H9 (cell line): Measurements from ENCODE around the gene NALCN. TPM values are rescaled to one million over a fixed set of nuclear protein-coding genes. Genes with fewer than 3 reads are reported as not detected.

ENCODE experiments used
- DNase-seq: peaks from one replicate; pipeline ENCODE4 v3.0.0-alpha.2; 2017
- H2AFZ ChIP-seq: one replicate; pipeline ENCODE4 v1.6.1; 2013; ENCODE audit warnings: mild to moderate bottlenecking, low read length, control low read depth, moderate library complexity
- H2AK5ac ChIP-seq: 2 replicates; pipeline ENCODE4 v1.6.1; 2013; ENCODE audit warnings: low read length, control low read depth, mixed read lengths; ENCODE audit not compliant: insufficient read length
- H2BK120ac ChIP-seq: one replicate; pipeline ENCODE4 v1.6.1; 2013; ENCODE audit warnings: low read depth, mild to moderate bottlenecking, low read length, control low read depth, inconsistent platforms; ENCODE audit not compliant: poor library complexity, severe bottlenecking
- H2BK12ac ChIP-seq: 2 replicates; pipeline ENCODE4 v1.6.1; 2013; ENCODE audit warnings: low read length, control low read depth, mixed read lengths, low read depth; ENCODE audit not compliant: insufficient read length
- H2BK15ac ChIP-seq: 2 replicates; pipeline ENCODE4 v1.6.1; 2013; ENCODE audit warnings: low read depth, low read length, control low read depth
- H2BK20ac ChIP-seq: one replicate; pipeline ENCODE4 v1.6.1; 2013; ENCODE audit warnings: low read depth, mild to moderate bottlenecking, low read length, control low read depth, inconsistent platforms; ENCODE audit not compliant: poor library complexity, severe bottlenecking
- H2BK5ac ChIP-seq: 2 replicates; pipeline ENCODE4 v1.6.1; 2013; ENCODE audit warnings: low read length, control low read depth, mixed read lengths; ENCODE audit not compliant: insufficient read length
- H3K14ac ChIP-seq: 2 replicates; pipeline ENCODE4 v1.6.1; 2013; ENCODE audit warnings: low read length, control low read depth; ENCODE audit not compliant: insufficient read depth
- H3K18ac ChIP-seq: 2 replicates; pipeline ENCODE4 v1.6.1; 2013; ENCODE audit warnings: low read depth, mild to moderate bottlenecking, mixed read lengths, low read length, control low read depth; ENCODE audit not compliant: insufficient read length
- H3K23ac ChIP-seq: 2 replicates; pipeline ENCODE4 v1.6.1; 2013; ENCODE audit warnings: low read length, control low read depth, mixed read lengths, low read depth; ENCODE audit not compliant: insufficient read length
- H3K23me2 ChIP-seq: 2 replicates; pipeline ENCODE4 v1.6.1; 2013; ENCODE audit warnings: low read depth, mild to moderate bottlenecking, mixed read lengths, low read length, control low read depth; ENCODE audit not compliant: insufficient read length, poor library complexity, severe bottlenecking
- H3K27ac ChIP-seq: 2 replicates; pipeline ENCODE4 v1.5.1; 2013; ENCODE audit warnings: low read length, control low read depth, mixed read lengths, low read depth; ENCODE audit not compliant: insufficient read length
- H3K27me3 ChIP-seq: 2 replicates; pipeline ENCODE4 v1.6.1; 2013; ENCODE audit warnings: low read length, control low read depth, inconsistent platforms; ENCODE audit not compliant: insufficient read depth
- H3K4ac ChIP-seq: 2 replicates; pipeline ENCODE4 v1.6.1; 2013; ENCODE audit warnings: low read depth, mild to moderate bottlenecking, control low read depth, inconsistent platforms, low read length, moderate library complexity
- H3K4me1 ChIP-seq: 2 replicates; pipeline ENCODE4 v1.6.1; 2013; ENCODE audit warnings: low read length, control low read depth, inconsistent platforms; ENCODE audit not compliant: insufficient read depth
- H3K4me2 ChIP-seq: 2 replicates; pipeline ENCODE4 v1.6.1; 2013; ENCODE audit warnings: low read length, control low read depth, mixed read lengths; ENCODE audit not compliant: insufficient read length, insufficient read depth
- H3K56ac ChIP-seq: 2 replicates; pipeline ENCODE4 v1.6.1; 2013; ENCODE audit warnings: low read depth, mild to moderate bottlenecking, mixed read lengths, low read length, control low read depth; ENCODE audit not compliant: insufficient read length
- H3K79me1 ChIP-seq: 2 replicates; pipeline ENCODE4 v1.6.1; 2013; ENCODE audit warnings: low read depth, mild to moderate bottlenecking, moderate library complexity, low read length, control low read depth, inconsistent platforms; ENCODE audit not compliant: insufficient read depth, poor library complexity, severe bottlenecking
- H3K79me2 ChIP-seq: 2 replicates; pipeline ENCODE4 v1.6.1; 2013; ENCODE audit warnings: low read length, control low read depth, inconsistent platforms; ENCODE audit not compliant: insufficient read depth
- H3K9ac ChIP-seq: 2 replicates; pipeline ENCODE4 v1.6.1; 2013; ENCODE audit warnings: low read length, control low read depth, mixed read lengths; ENCODE audit not compliant: insufficient read length; ENCODE audit errors: extremely low read depth
- H3K9me3 ChIP-seq: one replicate; pipeline ENCODE4 v1.6.1; 2013; ENCODE audit warnings: low read depth, low read length, inconsistent platforms; ENCODE audit not compliant: control insufficient read depth
- H3T11ph ChIP-seq: one replicate; pipeline ENCODE4 v1.6.1; 2013; ENCODE audit warnings: mild to moderate bottlenecking, low read length, control low read depth, inconsistent platforms
- H4K20me1 ChIP-seq: one replicate; pipeline ENCODE4 v1.6.1; 2013; ENCODE audit not compliant: control insufficient read depth, insufficient read length, insufficient read depth
- H4K5ac ChIP-seq: 2 replicates; pipeline ENCODE4 v1.6.1; 2013; ENCODE audit warnings: low read depth, mild to moderate bottlenecking, mixed read lengths, low read length, control low read depth; ENCODE audit not compliant: insufficient read length
- H4K8ac ChIP-seq: replicated peaks from 2 replicates; pipeline ENCODE4 v1.6.1; 2013; ENCODE audit warnings: low read length, control low read depth, mixed read lengths, low read depth; ENCODE audit not compliant: insufficient read length
- H4K91ac ChIP-seq: 2 replicates; pipeline ENCODE4 v1.6.1; 2013; ENCODE audit warnings: low read depth, mild to moderate bottlenecking, moderate library complexity, mixed read lengths, low read length, control low read depth; ENCODE audit not compliant: insufficient read length
- H3K27ac Mint-ChIP-seq, 3 experiments: 2 replicates in 2 of 3; 3 replicates in 1 of 3; pipeline ENCODE4 v1.8.0; 2020 to 2021; ENCODE audit warnings: mixed read lengths in 3 of 3, mild to moderate bottlenecking in 1 of 3, moderate library complexity in 1 of 3
- H3K27me3 Mint-ChIP-seq: 2 replicates; pipeline ENCODE4 v1.8.0; 2021; ENCODE audit warnings: low read depth, mild to moderate bottlenecking, moderate library complexity, mixed read lengths
- H3K36me3 Mint-ChIP-seq, 3 experiments: 2 replicates in 2 of 3; 3 replicates in 1 of 3; pipeline ENCODE4 v1.8.0; 2020 to 2021; ENCODE audit warnings: low read depth in 3 of 3, mixed read lengths in 3 of 3; ENCODE audit not compliant: insufficient read depth in 1 of 3
- H3K4me1 Mint-ChIP-seq, 2 experiments: 2 replicates each; pipeline ENCODE4 v1.8.0; 2020; ENCODE audit warnings: mixed read lengths in 2 of 2
- H3K4me3 Mint-ChIP-seq, 2 experiments: 2 replicates in 1 of 2; 3 replicates in 1 of 2; pipeline ENCODE4 v1.8.0; 2020 to 2021; ENCODE audit warnings: mild to moderate bottlenecking in 2 of 2, mixed read lengths in 2 of 2, moderate library complexity in 1 of 2
- H3K9me3 Mint-ChIP-seq, 2 experiments: 2 replicates in 1 of 2; 3 replicates in 1 of 2; pipeline ENCODE4 v1.8.0; 2020; ENCODE audit warnings: mild to moderate bottlenecking in 2 of 2, mixed read lengths in 2 of 2, moderate library complexity in 1 of 2
- CTCF ChIP-seq: fragments of 200-600 bp; sonication (generic); conservative IDR thresholded peaks from 3 replicates; pipeline ENCODE4 v1.8.0; 2021; ENCODE audit warnings: antibody characterized with exemption, mild to moderate bottlenecking
- WGBS: extraction: QIAGEN DNeasy Blood & Tissue Kit; methylation state at CpG from one replicate; pipeline ENCODE4 v1.1.7; 2013; ENCODE audit warnings: missing lambda C conversion rate, low lambda C conversion rate, mixed read lengths; ENCODE audit not compliant: insufficient read length; ENCODE audit errors: extremely low coverage; 5-methylcytosine and 5-hydroxymethylcytosine counted together
- total RNA-seq: library from RNA; stranded (reverse); gene quantifications from 2 replicates; pipeline ENCODE4 v1.2.1, GENCODE V29; 2021

The NALCN gene
- total RNA-seq, 1 experiment from 2014 or later = 0.09 TPM

- no peaks in the 10 kb centered on the region for H3K9me3 ChIP-seq
- H2BK15ac ChIP-seq = no peak overlapping the region
- no peak overlapping the region for H3K4ac ChIP-seq
- no peak overlapping the region for H2AK5ac ChIP-seq
- H3K18ac ChIP-seq = no peak overlapping the region
- H2BK12ac ChIP-seq = no peak overlapping the region
- no peak for TF ChIP-seq CTCF
- no peaks in the 10 kb centered on the region for H4K20me1 ChIP-seq
- no peaks in the 10 kb centered on the region for H3K79me1 ChIP-seq
- H3K23ac ChIP-seq = no peak overlapping the region
- H2BK120ac ChIP-seq = no peak overlapping the region
- H3K79me2 ChIP-seq = no peaks in the 10 kb centered on the region
- H2AFZ ChIP-seq = no peak overlapping the region
- no peak overlapping the region for H3K56ac ChIP-seq
- Mint-ChIP-seq H3K27ac (no peak overlapping the region), H3K4me1 (no peaks in the 10 kb centered on the region), H3K9me3 (peaks cover 3 to 7% of the 10 kb centered on the region in 2 experiments; a peak in 4 of 5 replicates), H3K36me3 (peaks cover 0 to 5% (median 4%) of the 10 kb centered on the region in 3 experiments; a peak in 1 of 7 replicates), H3K27me3 (no peaks in the 10 kb centered on the region), H3K4me3 (no peak overlapping the region)
- no peak overlapping the region for H2BK20ac ChIP-seq
- no peak overlapping the region for H4K8ac ChIP-seq
- no peak overlapping the region for H3K9ac ChIP-seq
- H2BK5ac ChIP-seq = no peak overlapping the region
- H3K4me1 ChIP-seq = no peaks in the 10 kb centered on the region
- H4K5ac ChIP-seq = no peak overlapping the region
- no peak overlapping the region for H3K4me2 ChIP-seq
- no peak for DNase-seq
- H4K91ac ChIP-seq = no peak overlapping the region
- H3T11ph ChIP-seq = no peak overlapping the region
- WGBS = no CpG with 5 or more reads among the region's 5 CpGs
- no peak overlapping the region for H3K27ac ChIP-seq
- no peak overlapping the region for H3K14ac ChIP-seq
- no peaks in the 10 kb centered on the region for H3K23me2 ChIP-seq
- H3K27me3 ChIP-seq = no peaks in the 10 kb centered on the region
Observed at GRCh38 chr13:101231751-101232428, 184.4 kb downstream of the NALCN start.
